NCI-H1930 (cell line): ENCODE results near the gene SLC16A8.
"Not testable (repeated sequence)": the region's sequence is repeated elsewhere in the genome, so short reads cannot be mapped to it uniquely, and the experiment has no call there.

Source experiments
- DNase-seq, 2 experiments: peaks; one replicate each; lab custom pipeline; 2025; lab: John Stamatoyannopoulos, UW

SLC16A8 gene

GRCh38 chr22:38086001-38086845 is 2.2 kb upstream of the SLC16A8 start:
- DNase-seq: no peak

DNA sequence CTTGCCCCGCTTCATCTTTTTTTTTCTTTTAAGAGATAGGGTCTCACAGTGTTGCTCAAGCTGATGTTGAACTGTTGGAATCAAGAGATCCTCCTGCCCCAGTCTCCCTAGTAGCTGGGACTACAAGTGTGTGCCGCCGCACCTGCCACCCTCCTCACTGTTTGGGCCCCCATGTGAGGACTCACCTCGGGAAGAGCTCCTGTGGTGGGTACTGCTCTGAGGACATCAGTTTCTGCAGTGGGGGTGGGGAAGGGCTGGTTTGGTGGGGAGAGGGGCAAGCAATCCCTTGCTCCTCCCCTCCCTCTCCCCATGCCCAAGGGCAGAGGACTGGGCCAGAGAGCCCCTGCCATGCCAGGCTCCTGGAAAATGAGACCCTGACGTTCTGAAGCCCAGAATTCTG is 1.5 kb upstream of the SLC16A8 start:
- no peak for DNase-seq

DNA sequence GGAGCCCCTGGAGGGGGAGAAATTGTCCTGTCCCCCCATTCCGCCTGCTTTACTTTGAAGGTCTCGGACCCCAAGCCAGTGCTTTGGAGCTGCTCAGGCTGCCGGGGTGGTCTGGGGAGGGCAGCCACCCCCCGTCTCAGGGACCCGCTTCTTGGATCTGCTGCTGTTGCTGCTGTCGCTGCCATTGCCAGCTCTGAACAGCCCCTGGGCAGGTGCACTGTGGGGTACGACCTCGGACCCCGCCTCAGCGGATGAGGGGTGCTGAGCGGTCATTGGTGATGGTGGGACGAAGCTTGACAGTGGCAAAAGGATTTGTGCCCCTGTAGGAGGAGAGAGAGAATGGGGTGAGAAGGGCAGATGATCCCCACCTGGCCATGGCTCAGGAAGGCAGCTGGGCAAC is 1.1 kb upstream of the SLC16A8 start:
- no peak for DNase-seq

- DNase-seq: no peak
Observed at GRCh38 chr22:38082986-38083710, 836 bp downstream of the SLC16A8 start.

- DNase-seq: no peak
Observed at GRCh38 chr22:38081941-38082828, 1.8 kb downstream of the SLC16A8 start.

DNA sequence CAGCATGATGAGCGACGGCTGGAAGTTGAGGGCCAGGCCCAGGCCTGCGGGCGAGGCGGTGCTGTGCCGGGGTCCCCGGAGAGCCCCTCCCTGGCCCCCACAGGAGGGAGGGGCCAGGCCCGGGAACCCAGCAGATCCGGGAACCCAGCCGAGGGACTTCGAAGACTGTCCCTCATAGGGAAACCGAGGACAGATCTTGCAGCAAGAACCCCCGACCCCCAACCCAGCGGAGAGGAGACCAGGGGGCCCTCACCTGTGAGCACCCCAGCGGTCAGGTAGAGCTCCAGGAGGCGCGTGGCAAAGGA is 2.4 kb downstream of the SLC16A8 start:
- no peak for DNase-seq

DNA sequence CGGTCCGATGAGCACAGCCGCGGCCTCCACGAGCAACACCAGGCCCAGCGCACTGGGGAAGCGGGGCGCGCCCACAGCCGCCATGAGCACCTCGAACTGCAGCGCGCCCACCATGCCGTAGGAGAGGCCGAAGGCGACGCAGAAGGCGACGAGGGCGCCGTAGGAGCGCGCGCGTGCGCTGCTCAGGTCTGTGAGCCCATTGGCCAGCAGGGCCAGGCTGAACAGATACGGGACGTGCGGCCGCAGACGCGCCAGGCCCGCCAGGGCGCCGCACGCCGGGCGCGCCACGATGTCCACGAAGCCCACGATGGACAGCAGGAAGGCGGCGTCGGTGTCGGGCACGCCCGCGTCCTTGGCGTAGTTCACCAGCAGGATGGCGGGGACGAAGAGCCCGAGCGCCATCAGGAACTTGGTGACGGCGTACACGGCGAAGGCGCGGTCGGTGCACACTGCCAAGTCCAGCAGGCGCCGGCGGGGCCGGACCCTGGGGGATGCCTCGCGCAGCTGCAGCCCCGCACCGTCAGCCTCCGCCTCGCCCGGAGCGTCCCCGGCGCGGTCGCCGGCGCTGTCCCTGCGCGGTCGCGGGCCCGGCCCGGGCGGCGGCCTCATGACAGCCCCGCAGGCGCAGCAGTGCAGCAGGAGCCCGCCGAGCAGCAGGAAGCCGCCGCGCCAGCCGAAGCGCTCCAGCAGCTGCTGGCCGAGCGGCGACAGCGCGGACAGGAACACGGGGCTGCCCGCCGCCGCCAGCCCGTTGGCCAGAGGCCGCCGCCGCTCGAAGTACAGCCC is 2.9 kb downstream of the SLC16A8 start:
- peak; percentile 33 to 73 for DNase-seq

GRCh38 chr22:38080474-38080849 is 3.5 kb downstream of the SLC16A8 start:
- no peak for DNase-seq

DNA sequence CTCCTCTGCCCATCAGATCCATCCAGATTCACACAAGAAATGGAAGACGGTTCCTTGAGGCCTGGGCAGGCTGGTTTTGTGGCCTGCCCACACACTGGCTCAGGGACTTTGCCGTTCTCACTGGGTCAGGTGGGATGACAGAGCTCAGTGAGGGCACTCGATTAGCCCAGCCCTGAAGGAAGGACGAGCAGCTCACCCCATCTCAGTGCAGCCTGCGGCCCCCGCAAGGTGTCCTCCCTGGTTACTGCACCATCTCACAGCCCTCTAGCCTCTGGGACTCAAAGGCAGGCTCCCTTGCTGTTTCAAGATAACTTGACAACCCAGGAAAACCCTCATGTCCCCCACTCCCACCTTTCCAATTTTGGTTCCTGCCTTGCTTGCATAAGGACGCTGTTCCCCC is 4.2 kb downstream of the SLC16A8 start:
- no peak for DNase-seq

DNA sequence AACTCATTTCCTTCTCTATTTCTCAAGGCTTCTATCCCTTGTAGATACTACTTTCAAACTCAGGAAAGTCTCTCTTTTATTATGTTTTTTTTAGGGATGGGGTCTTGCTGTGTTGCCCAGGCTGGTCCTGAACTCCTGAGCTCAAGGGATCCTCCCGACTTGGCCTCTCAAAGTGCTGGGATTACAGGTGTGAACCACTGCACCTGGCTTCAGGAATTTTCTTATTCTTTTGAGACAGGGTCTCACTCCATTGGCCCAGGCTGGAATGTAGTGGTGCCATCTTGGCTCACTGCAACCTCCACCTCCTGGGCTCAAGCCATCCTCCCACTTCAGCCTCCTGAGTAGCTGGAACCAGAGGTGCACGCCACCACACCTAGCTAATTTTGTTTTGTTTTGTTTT is 4.8 kb downstream of the SLC16A8 start:
- DNase-seq: not testable (repeated sequence)

- no peak for DNase-seq
Observed at GRCh38 chr22:38078046-38078840, 5.7 kb downstream of the SLC16A8 start.

- no peak for DNase-seq
Observed at GRCh38 chr22:38077595-38077994, 6.4 kb downstream of the SLC16A8 start.

- no peak for DNase-seq
Observed at GRCh38 chr22:38077096-38077495, 6.9 kb downstream of the SLC16A8 start.

DNA sequence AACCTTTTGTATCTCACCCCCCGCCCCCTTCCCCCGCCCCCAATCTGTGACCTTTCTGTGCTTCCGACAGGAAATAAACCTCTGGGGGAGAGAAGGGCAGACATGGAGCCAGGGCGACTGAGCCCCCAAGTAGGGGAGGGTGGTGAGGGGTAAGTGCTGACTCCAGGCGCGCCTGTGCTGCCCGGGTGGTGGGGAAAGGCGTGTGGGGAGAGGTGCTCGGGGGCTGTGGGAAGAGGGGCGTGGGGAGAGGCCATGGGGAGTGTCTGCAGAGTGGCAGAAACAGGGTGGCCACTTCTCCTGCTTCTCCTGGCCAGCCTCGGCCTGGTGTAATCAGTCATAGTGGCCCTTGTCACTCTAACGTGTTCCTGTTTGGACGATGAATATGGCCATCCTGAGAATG is 8.0 kb downstream of the SLC16A8 start:
- no peak for DNase-seq

GRCh38 chr22:38075105-38075825 is 8.7 kb downstream of the SLC16A8 start:
- DNase-seq: no peak

DNA sequence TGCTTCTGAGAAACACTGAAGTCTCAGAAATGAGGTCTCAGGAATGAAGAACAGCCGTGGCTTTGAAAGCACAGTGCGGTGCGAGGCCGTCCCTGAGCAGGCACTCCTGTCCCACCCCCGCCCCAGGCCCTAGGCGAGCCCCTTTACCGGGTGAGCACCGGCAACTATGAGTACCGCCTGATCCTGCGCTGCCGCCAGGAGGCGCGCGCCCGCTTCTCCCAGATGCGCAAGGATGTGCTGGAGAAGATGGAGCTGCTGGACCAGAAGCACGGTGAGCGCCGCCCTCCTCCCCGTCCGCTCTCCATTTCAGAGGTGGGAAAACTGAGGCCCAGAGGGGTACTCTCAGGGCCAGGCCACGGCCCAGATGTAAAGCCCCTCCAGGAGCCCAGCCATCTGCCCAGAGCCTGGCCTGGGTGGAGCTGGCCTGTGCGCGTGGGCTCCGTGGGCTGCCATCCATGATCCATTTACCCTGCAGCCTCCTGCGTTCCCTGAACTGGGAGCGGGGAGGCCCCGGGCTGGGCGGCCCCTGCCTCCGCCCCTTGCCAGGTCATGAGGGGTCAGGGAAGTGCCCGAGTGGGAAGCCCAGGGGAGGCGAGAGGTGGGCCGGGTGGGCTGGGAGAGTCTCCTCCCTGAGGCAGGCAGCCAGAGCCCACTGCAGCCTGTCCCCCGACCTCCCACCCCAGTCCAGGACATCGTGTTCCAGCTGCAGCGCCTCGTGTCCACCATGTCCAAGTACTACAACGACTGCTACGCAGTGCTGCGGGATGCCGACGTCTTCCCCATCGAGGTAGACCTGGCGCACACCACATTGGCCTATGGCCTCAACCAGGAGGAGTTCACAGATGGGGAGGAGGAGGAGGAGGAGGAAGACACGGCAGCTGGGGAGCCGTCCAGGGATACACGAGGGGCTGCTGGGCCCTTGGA is 9.5 kb downstream of the SLC16A8 start:
- no peak for DNase-seq

DNA sequence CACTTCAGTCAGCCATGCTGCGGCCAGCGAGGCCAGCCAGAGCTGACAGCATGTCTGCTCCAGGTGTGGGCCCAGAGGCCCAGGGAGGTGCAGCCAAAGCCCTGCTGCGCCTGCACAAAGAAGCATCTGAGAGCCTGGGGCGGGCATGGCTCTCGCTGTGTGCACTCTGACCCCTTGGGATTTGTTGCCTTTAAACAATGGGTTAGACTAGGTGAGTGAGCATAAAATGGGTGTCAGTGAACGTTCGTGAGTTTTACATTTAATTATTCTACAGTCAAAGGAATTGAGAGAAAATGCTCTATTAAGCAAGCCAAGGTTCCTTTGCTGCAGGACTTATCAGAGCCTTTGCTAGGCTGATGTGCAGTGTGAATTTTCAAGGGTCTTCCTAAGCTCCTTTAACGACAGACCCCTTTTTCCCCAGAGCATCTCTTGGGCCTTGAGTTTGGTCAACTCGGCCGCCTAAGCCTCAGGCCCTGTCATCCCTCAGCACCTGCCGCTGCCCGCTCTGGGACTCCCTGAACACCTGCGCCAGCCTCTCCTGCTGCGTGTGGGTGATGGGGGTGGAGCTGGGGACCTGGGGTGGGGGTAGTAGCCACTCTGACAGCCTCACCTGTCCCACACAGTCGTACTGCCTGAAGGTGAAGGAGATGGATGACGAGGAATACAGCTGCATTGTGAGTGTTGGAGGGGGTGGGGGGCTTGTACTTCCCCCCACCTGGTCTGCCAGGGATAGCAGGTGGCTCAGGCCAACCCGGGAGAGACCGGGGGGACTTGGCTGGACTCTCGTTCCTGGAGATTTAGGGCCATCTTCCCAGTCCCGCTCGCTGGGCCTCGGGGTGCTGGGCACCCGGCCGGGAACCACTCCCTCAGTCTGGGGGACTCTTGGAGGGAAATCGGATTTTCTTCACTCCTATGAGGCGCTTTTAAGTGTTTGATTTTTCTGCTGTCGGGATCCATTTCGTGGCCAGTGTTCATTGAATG is 10.5 kb downstream of the SLC16A8 start:
- DNase-seq: no peak
